Measurements from ENCODE around the gene CYP2A13. TPM values are rescaled to one million over a fixed set of nuclear protein-coding genes. Genes with fewer than 3 reads are reported as not detected.
"Not testable (repeated sequence)": the region's sequence is repeated elsewhere in the genome, so short reads cannot be mapped to it uniquely, and the experiment has no call there.

The CYP2A13 gene
- polyA plus RNA-seq, 2 donors, result not detected

GRCh38 chr19:41128692-41129091, 40.4 kb downstream of the CYP2A13 start:
- Histone ChIP-seq H3K4me3 (ENCODE audit: low read depth in 1 of 2, low read length in 2 of 2) (no peak overlapping the region), H3K36me3 (ENCODE audit: control insufficient read depth in 2 of 2, insufficient read depth in 2 of 2, low read length in 1 of 2) (no peaks in the 10 kb centered on the region), H3K4me1 (ENCODE audit: control insufficient read depth in 2 of 2, insufficient read depth in 2 of 2, low read length in 1 of 2) (peaks cover 0 to 2% of the 10 kb centered on the region in 2 donors), H3K27ac (ENCODE audit: low read depth in 2 of 2, low read length in 1 of 2) (no peak overlapping the region), H3K27me3 (ENCODE audit: control insufficient read depth in 1 of 2, insufficient read depth in 2 of 2, low read length in 2 of 2) (no peaks in the 10 kb centered on the region), H3K9me3 (ENCODE audit: control insufficient read depth in 2 of 2, insufficient read depth in 1 of 2, low read depth in 1 of 2, low read length in 1 of 2) (no peaks in the 10 kb centered on the region)
- WGBS, 2 donors, result 74 to 81% methylated on average over 6 of the region's 6 CpGs

GRCh38 chr19:41131186-41131585, 42.9 kb downstream of the CYP2A13 start:
- Histone ChIP-seq H3K36me3 (ENCODE audit: control insufficient read depth in 2 of 2, insufficient read depth in 2 of 2, low read length in 1 of 2) (no peaks in the 10 kb centered on the region), H3K9me3 (ENCODE audit: control insufficient read depth in 2 of 2, insufficient read depth in 1 of 2, low read depth in 1 of 2, low read length in 1 of 2) (no peaks in the 10 kb centered on the region), H3K4me3 (ENCODE audit: low read depth in 1 of 2, low read length in 2 of 2) (no peak overlapping the region), H3K27ac (ENCODE audit: low read depth in 2 of 2, low read length in 1 of 2) (no peak overlapping the region), H3K27me3 (ENCODE audit: control insufficient read depth in 1 of 2, insufficient read depth in 2 of 2, low read length in 2 of 2) (no peaks in the 10 kb centered on the region), H3K4me1 (ENCODE audit: control insufficient read depth in 2 of 2, insufficient read depth in 2 of 2, low read length in 1 of 2) (peaks cover 2% of the 10 kb centered on the region in 2 donors)
- 76 to 86% methylated on average over 5 of the region's 5 CpGs for WGBS, 2 donors

GRCh38 chr19:41133260-41133659, 45.0 kb downstream of the CYP2A13 start:
- H3K36me3 ChIP-seq (ENCODE audit: control insufficient read depth in 2 of 2, insufficient read depth in 2 of 2, low read length in 1 of 2), result no peaks in the 10 kb centered on the region
- H3K27ac ChIP-seq (ENCODE audit: low read depth in 2 of 2, low read length in 1 of 2), result no peak overlapping the region
- peaks cover 0 to 2% of the 10 kb centered on the region in 2 donors for H3K4me1 ChIP-seq (ENCODE audit: control insufficient read depth in 2 of 2, insufficient read depth in 2 of 2, low read length in 1 of 2)
- WGBS, 2 donors, result 30 to 35% methylated on average over 2 of the region's 3 CpGs
- H3K4me3 ChIP-seq (ENCODE audit: low read depth in 1 of 2, low read length in 2 of 2), result no peak overlapping the region
- no peaks in the 10 kb centered on the region for H3K27me3 ChIP-seq (ENCODE audit: control insufficient read depth in 1 of 2, insufficient read depth in 2 of 2, low read length in 2 of 2)
- H3K9me3 ChIP-seq (ENCODE audit: control insufficient read depth in 2 of 2, insufficient read depth in 1 of 2, low read depth in 1 of 2, low read length in 1 of 2), result no peaks in the 10 kb centered on the region

GRCh38 chr19:41134616-41135015, 46.4 kb downstream of the CYP2A13 start:
- WGBS, 2 donors, result 72 to 74% methylated on average over 20 of the region's 20 CpGs
- Histone ChIP-seq H3K4me1 (ENCODE audit: control insufficient read depth in 2 of 2, insufficient read depth in 2 of 2, low read length in 1 of 2) (peaks cover 0 to 2% of the 10 kb centered on the region in 2 donors), H3K36me3 (ENCODE audit: control insufficient read depth in 2 of 2, insufficient read depth in 2 of 2, low read length in 1 of 2) (no peaks in the 10 kb centered on the region), H3K4me3 (ENCODE audit: low read depth in 1 of 2, low read length in 2 of 2) (no peak overlapping the region), H3K27ac (ENCODE audit: low read depth in 2 of 2, low read length in 1 of 2) (no peak overlapping the region), H3K27me3 (ENCODE audit: control insufficient read depth in 1 of 2, insufficient read depth in 2 of 2, low read length in 2 of 2) (no peaks in the 10 kb centered on the region), H3K9me3 (ENCODE audit: control insufficient read depth in 2 of 2, insufficient read depth in 1 of 2, low read depth in 1 of 2, low read length in 1 of 2) (no peaks in the 10 kb centered on the region)

- H3K27me3 ChIP-seq (ENCODE audit: control insufficient read depth in 1 of 2, insufficient read depth in 2 of 2, low read length in 2 of 2); H3K36me3 ChIP-seq (ENCODE audit: control insufficient read depth in 2 of 2, insufficient read depth in 2 of 2, low read length in 1 of 2); H3K9me3 ChIP-seq (ENCODE audit: control insufficient read depth in 2 of 2, insufficient read depth in 1 of 2, low read depth in 1 of 2, low read length in 1 of 2); H3K4me1 ChIP-seq (ENCODE audit: control insufficient read depth in 2 of 2, insufficient read depth in 2 of 2, low read length in 1 of 2): not testable (repeated sequence)
- WGBS, 2 donors, result 11 to 19% methylated on average over 50 to 65 of the region's 76 CpGs
- H3K4me3 ChIP-seq (ENCODE audit: low read depth in 1 of 2, low read length in 2 of 2), result peak overlapping the region; percentile 48 to 51
- H3K27ac ChIP-seq (ENCODE audit: low read depth in 2 of 2, low read length in 1 of 2), result peak overlapping the region in 1 of 2 donors; percentile 89
Observed at GRCh38 chr19:41135390-41136384, 47.4 kb downstream of the CYP2A13 start.

GRCh38 chr19:41136636-41137455, 48.6 kb downstream of the CYP2A13 start:
- Histone ChIP-seq H3K36me3 (ENCODE audit: control insufficient read depth in 2 of 2, insufficient read depth in 2 of 2, low read length in 1 of 2) (no peaks in the 10 kb centered on the region), H3K9me3 (ENCODE audit: control insufficient read depth in 2 of 2, insufficient read depth in 1 of 2, low read depth in 1 of 2, low read length in 1 of 2) (no peaks in the 10 kb centered on the region), H3K4me3 (ENCODE audit: low read depth in 1 of 2, low read length in 2 of 2) (peak overlapping the region in 1 of 2 donors; percentile 48), H3K27ac (ENCODE audit: low read depth in 2 of 2, low read length in 1 of 2) (no peak overlapping the region), H3K27me3 (ENCODE audit: control insufficient read depth in 1 of 2, insufficient read depth in 2 of 2, low read length in 2 of 2) (no peaks in the 10 kb centered on the region), H3K4me1 (ENCODE audit: control insufficient read depth in 2 of 2, insufficient read depth in 2 of 2, low read length in 1 of 2) (peaks cover 2 to 3% of the 10 kb centered on the region in 2 donors)
- 93 to 94% methylated on average over 30 to 31 of the region's 31 CpGs for WGBS, 2 donors

GRCh38 chr19:41144403-41144802, 56.2 kb downstream of the CYP2A13 start:
- H3K4me1 ChIP-seq (ENCODE audit: control insufficient read depth in 2 of 2, insufficient read depth in 2 of 2, low read length in 1 of 2), result peaks cover 0 to 3% of the 10 kb centered on the region in 2 donors
- no peaks in the 10 kb centered on the region for H3K36me3 ChIP-seq (ENCODE audit: control insufficient read depth in 2 of 2, insufficient read depth in 2 of 2, low read length in 1 of 2)
- 16 to 27% methylated on average over 7 of the region's 7 CpGs for WGBS, 2 donors
- H3K4me3 ChIP-seq (ENCODE audit: low read depth in 1 of 2, low read length in 2 of 2), result no peak overlapping the region
- H3K27ac ChIP-seq (ENCODE audit: low read depth in 2 of 2, low read length in 1 of 2), result no peak overlapping the region
- H3K27me3 ChIP-seq (ENCODE audit: control insufficient read depth in 1 of 2, insufficient read depth in 2 of 2, low read length in 2 of 2), result no peaks in the 10 kb centered on the region
- H3K9me3 ChIP-seq (ENCODE audit: control insufficient read depth in 2 of 2, insufficient read depth in 1 of 2, low read depth in 1 of 2, low read length in 1 of 2), result no peaks in the 10 kb centered on the region

Other genes starting within 250 kb of the CYP2A13 start
- not detected for gene CYP2A6, start 238.0 kb upstream of the CYP2A13 start, polyA plus RNA-seq
- gene CYP2A7, start 206.2 kb upstream of the CYP2A13 start, polyA plus RNA-seq, result under 1 TPM in 1 of 2 donors, not detected in 1; 0.20 TPM
- gene CYP2B6, start 97.2 kb upstream of the CYP2A13 start, polyA plus RNA-seq, result not detected
- gene CYP2F1, start 26.0 kb downstream of the CYP2A13 start, polyA plus RNA-seq, result 1 to 10 TPM; 2.0 to 2.2 TPM
- 10 to 100 TPM in 1 of 2 donors, 1 to 10 TPM in 1; 8.7 to 10.5 TPM for gene CYP2S1, start 104.8 kb downstream of the CYP2A13 start, polyA plus RNA-seq
- 1 to 10 TPM; 1.9 to 4.1 TPM for gene AXL, start 130.8 kb downstream of the CYP2A13 start, polyA plus RNA-seq
- gene HNRNPUL1, start 175.9 kb downstream of the CYP2A13 start, polyA plus RNA-seq, result 10 to 100 TPM; 64.9 to 73.4 TPM
- gene CCDC97, start 221.7 kb downstream of the CYP2A13 start, polyA plus RNA-seq, result 10 to 100 TPM; 12.2 to 14.0 TPM

Data from esophagus (tissue), 2 donors.